HepG2 (cell line): ENCODE data around the gene GRM7. TPM values are rescaled to one million over a fixed set of nuclear protein-coding genes. Genes with fewer than 3 reads are reported as not detected.

Experiments used
- ATAC-seq: fragments of 200-7000 bp; cut with Tn5 transposase; 3 replicates; pipeline ENCODE4 v1.9.1; 2020; ENCODE audit warnings: mild to moderate bottlenecking, moderate library complexity
- BruUV-seq: library from RNA; stranded (reverse); fragments of 400-500 nt; replicated peaks from 2 replicates; lab custom pipeline; 2021; lab: Mats Ljungman, UMichigan
- CTCF ChIA-PET: fragments of 300-600 bp; formaldehyde crosslinking; extraction: SDS; loops from one replicate; lab custom pipeline; 2021; ENCODE audit warnings: low total read pairs, inconsistent platforms, low intra/inter-chr PET ratio; lab: Yijun Ruan, JAX
- POLR2A ChIA-PET: fragments of 350-600 bp; sonication (Branson Sonifier 250); formaldehyde crosslinking; loops from one replicate; lab custom pipeline; 2020; ENCODE audit warnings: antibody characterized with exemption, inconsistent platforms; lab: Yijun Ruan, JAX
- DNase-seq: peaks from one replicate; pipeline ENCODE4 v3.0.0-alpha.2; 2015; ENCODE audit warnings: low spot score
- FAIRE-seq: peaks from 3 replicates; lab custom pipeline; 2011; peaks lifted over from hg19 to GRCh38; lab: Jason Lieb, UNC
- H2AFZ ChIP-seq: one replicate; pipeline ENCODE4 v1.6.1; 2011; ENCODE audit warnings: low read length, inconsistent platforms
- H3K27ac ChIP-seq: fragments of 300-600 bp; 3 replicates; pipeline ENCODE4 v1.8.0; 2011; ENCODE audit warnings: mixed run types, mild to moderate bottlenecking, mixed read lengths, low read length, inconsistent platforms; ENCODE audit not compliant: insufficient read depth; ENCODE audit errors: extremely low read length
- H3K27me3 ChIP-seq, 2 experiments: fragments of 200-600 bp in 1 of 2; 2 replicates in 1 of 2; 3 replicates in 1 of 2; pipeline versions ENCODE4 v1.6.0 to v1.8.0; 2011; ENCODE audit warnings: low read length in 2 of 2, mild to moderate bottlenecking in 2 of 2, moderate library complexity in 2 of 2, inconsistent platforms in 1 of 2; ENCODE audit not compliant: insufficient read depth in 2 of 2, control insufficient read depth in 1 of 2
- H3K36me3 ChIP-seq, 2 experiments: fragments of 200-600 bp in 1 of 2; replicated peaks in 1 of 2; 2 replicates in 1 of 2; 3 replicates in 1 of 2; pipeline versions ENCODE4 v1.5.1 to v1.8.0; 2011; ENCODE audit warnings: low read length in 2 of 2, inconsistent platforms in 1 of 2; ENCODE audit not compliant: insufficient read depth in 2 of 2, control insufficient read depth in 1 of 2
- H3K4me1 ChIP-seq: 2 replicates; pipeline ENCODE4 v1.5.1; 2012; ENCODE audit warnings: low read length, inconsistent platforms; ENCODE audit not compliant: insufficient read depth
- H3K4me2 ChIP-seq: 2 replicates; pipeline ENCODE4 v1.6.0; 2011; ENCODE audit warnings: low read depth, low read length, inconsistent platforms
- H3K4me3 ChIP-seq, 3 experiments: fragments of 200-600 bp in 1 of 3; sonication (generic), shearing (Covaris generic) in 1 of 3; replicated peaks in 1 of 3; 2 replicates each; pipeline ENCODE4 v1.5.1; 2011 to 2016; ENCODE audit warnings: low read length in 3 of 3, inconsistent platforms in 2 of 3, low read depth in 2 of 3, mild to moderate bottlenecking in 2 of 3, control low read depth in 1 of 3, mixed read lengths in 1 of 3; ENCODE audit not compliant: insufficient read depth in 1 of 3
- H3K79me2 ChIP-seq: one replicate; pipeline ENCODE4 v1.6.1; 2011; ENCODE audit warnings: low read length, inconsistent platforms; ENCODE audit not compliant: insufficient read depth
- H3K9ac ChIP-seq: 2 replicates; pipeline ENCODE4 v1.6.0; 2011; ENCODE audit warnings: mild to moderate bottlenecking, low read depth, low read length, inconsistent platforms; ENCODE audit not compliant: insufficient read depth
- H3K9me3 ChIP-seq: 2 replicates; pipeline ENCODE4 v1.5.1; 2012; ENCODE audit warnings: mild to moderate bottlenecking, low read length
- H4K20me1 ChIP-seq: 2 replicates; pipeline ENCODE4 v1.6.0; 2011; ENCODE audit warnings: inconsistent platforms, mild to moderate bottlenecking, low read length, moderate library complexity; ENCODE audit not compliant: insufficient read depth
- CHD2 ChIP-seq: IDR thresholded peaks from 2 replicates; pipeline ENCODE4 v1.6.1; 2011; ENCODE audit warnings: low read depth, low read length, improper control_type of control experiment
- E2F2 ChIP-seq: sonication (generic); formaldehyde crosslinking; IDR thresholded peaks from 2 replicates; pipeline ENCODE4 v1.4.0; 2020; ENCODE audit warnings: missing genetic modification reagents, borderline replicate concordance
- FIP1L1 ChIP-seq: fragments of 200-400 bp; formaldehyde crosslinking; IDR thresholded peaks from 2 replicates; pipeline ENCODE4 v1.6.1; 2018; ENCODE audit warnings: low read depth, mild to moderate bottlenecking, low read length, moderate library complexity, borderline replicate concordance; ENCODE audit not compliant: insufficient read depth
- GABPA ChIP-seq, 2 experiments: IDR thresholded peaks; 2 replicates each; pipeline ENCODE4 v1.6.1; 2011 to 2016; ENCODE audit warnings: low read depth in 2 of 2, low read length in 1 of 2, missing biosample characterization in 1 of 2, missing genetic modification characterization in 1 of 2
- HHEX ChIP-seq: IDR thresholded peaks from 2 replicates; pipeline ENCODE4 v1.6.1; 2016; ENCODE audit warnings: control low read depth
- NCOR1 ChIP-seq: fragments of 200-600 bp; sonication (generic); IDR thresholded peaks from 2 replicates; pipeline ENCODE4 v1.7.0; 2017; ENCODE audit warnings: antibody characterized with exemption, low read length, borderline replicate concordance
- NRL ChIP-seq: sonication (generic); formaldehyde crosslinking; IDR thresholded peaks from 2 replicates; pipeline ENCODE4 v1.5.0; 2020; ENCODE audit warnings: missing genetic modification reagents, mild to moderate bottlenecking, moderate library complexity, borderline replicate concordance
- RFX5 ChIP-seq: IDR thresholded peaks from 2 replicates; pipeline ENCODE4 v1.6.1; 2011; ENCODE audit warnings: low read depth, low read length, improper control_type of control experiment
- RNF2 ChIP-seq: fragments of 450-650 bp; conservative IDR thresholded peaks from 2 replicates; pipeline ENCODE4 v1.6.1; 2016; ENCODE audit warnings: low read depth
- SYNCRIP ChIP-seq: fragments of 200-400 bp; formaldehyde crosslinking; IDR thresholded peaks from 2 replicates; pipeline ENCODE4 v1.6.1; 2018; ENCODE audit warnings: mild to moderate bottlenecking, low read depth, low read length; ENCODE audit not compliant: insufficient read depth
- ZNF33A ChIP-seq: sonication (generic); formaldehyde crosslinking; IDR thresholded peaks from 2 replicates; pipeline ENCODE4 v1.5.1; 2020; ENCODE audit warnings: missing genetic modification reagents, mild to moderate bottlenecking, moderate library complexity, borderline replicate concordance
- ZNF513 ChIP-seq: sonication (generic); formaldehyde crosslinking; conservative IDR thresholded peaks from 2 replicates; pipeline ENCODE4 v1.5.0; 2020; ENCODE audit warnings: missing genetic modification reagents
- ZNF567 ChIP-seq: sonication (generic); formaldehyde crosslinking; IDR thresholded peaks from 2 replicates; pipeline ENCODE4 v1.8.1; 2023; ENCODE audit warnings: mild to moderate bottlenecking, missing genetic modification reagents, borderline replicate concordance
- ZNF749 ChIP-seq: sonication (generic); formaldehyde crosslinking; IDR thresholded peaks from 2 replicates; pipeline ENCODE4 v1.8.0; 2022; ENCODE audit warnings: mild to moderate bottlenecking, missing genetic modification reagents, moderate library complexity, borderline replicate concordance
- WGBS: methylation state at CpG from one replicate; pipeline ENCODE4 v1.1.6; 2017; ENCODE audit warnings: low lambda C conversion rate; 5-methylcytosine and 5-hydroxymethylcytosine counted together
- in situ Hi-C: cut with HindIII; loops from 2 replicates; pipeline ENCODE4 v1.10.0; 2017; ENCODE audit warnings: low pct_unique_long_range_greater_than_20kb; ENCODE audit not compliant: extremely low pct_ligation_motif_present
- intact Hi-C: fragments of 100-400 bp; cut with micrococcal nuclease; formaldehyde crosslinking; loops from one replicate; pipeline ENCODE4 v1.10.0; 2022; ENCODE audit not compliant: unreplicated experiment
- polyA plus RNA-seq, 8 experiments: library from polyadenylated mRNA; depleted of rRNA in 3 of 8; stranded (reverse) in 7 of 8; unstranded in 1 of 8; fragments of >200 nt; fragmentation: Illumina TruSeq in 4 of 8; extraction: Trizol in 4 of 8; gene quantifications; 2 replicates each; pipeline versions ENCODE4 v1.2.1 to v1.2.3, GENCODE V29; 2011 to 2016; ENCODE audit warnings: low read depth in 4 of 8, missing spikeins in 1 of 8, mixed read lengths in 1 of 8; ENCODE audit not compliant: insufficient read depth in 1 of 8
- total RNA-seq, 5 experiments: library from RNA; depleted of rRNA; stranded (reverse); fragments of >200 nt; fragmentation: Illumina TruSeq; extraction: Trizol; gene quantifications; 2 replicates each; pipeline ENCODE4 v1.2.3, GENCODE V29; 2016; ENCODE audit warnings: low read depth in 1 of 5
- TF ChIP-seq, protein P1 (sequence below): sonication (generic); formaldehyde crosslinking; conservative IDR thresholded peaks from 2 replicates; pipeline ENCODE4 v1.8.1; 2023; ENCODE audit warnings: missing genetic modification reagents
- TF ChIP-seq, protein P2 (sequence below): sonication (generic); formaldehyde crosslinking; IDR thresholded peaks from 2 replicates; pipeline ENCODE4 v1.8.0; 2023; ENCODE audit warnings: mild to moderate bottlenecking, missing genetic modification reagents
- TF ChIP-seq, protein P3 (sequence below): sonication (generic); formaldehyde crosslinking; IDR thresholded peaks from 2 replicates; pipeline ENCODE4 v1.5.0; 2020; ENCODE audit warnings: mild to moderate bottlenecking, missing genetic modification reagents

Gene GRM7
- total and polyA plus RNA-seq, 2 of the 13 experiments (the other 11 are each of a cell fraction or from before 2014, with no cell fraction given): not detected

- no peaks in the 10 kb centered on the region for H3K79me2 ChIP-seq
- no peaks in the 10 kb centered on the region for H3K27me3 ChIP-seq
- ChIA-PET POLR2A (no interaction called here), CTCF (no interaction called here)
- ATAC-seq (no peak), FAIRE-seq (no peak), DNase-seq (no peak)
- H3K27ac ChIP-seq: no peak overlapping the region
- H3K4me3 ChIP-seq: no peak overlapping the region
- 8% methylated on average over 6 of the region's 6 CpGs for WGBS
- in situ Hi-C loops: no loop called here
- H3K4me2 ChIP-seq: no peak overlapping the region
- peaks cover 24% of the 10 kb centered on the region for H3K9me3 ChIP-seq
- no peaks in the 10 kb centered on the region for H3K4me1 ChIP-seq
- no TSS peak for BruUV-seq
- H4K20me1 ChIP-seq: no peaks in the 10 kb centered on the region
- intact Hi-C loops: no loop called here
- H2AFZ ChIP-seq: no peak overlapping the region
- no peaks in the 10 kb centered on the region for H3K36me3 ChIP-seq
- no peak overlapping the region for H3K9ac ChIP-seq
- TF ChIP-seq HHEX (no peak), ZNF513 (no peak), CHD2 (no peak), FIP1L1 (no peak), ZNF33A (CRISPR knock-in tag) (no peak), E2F2 (no peak), ZNF567 (CRISPR knock-in tag) (no peak), RFX5 (no peak), SYNCRIP (no peak), NRL (no peak), ZNF749 (CRISPR knock-in tag) (no peak), RNF2 (no peak), GABPA (IDR thresholded peaks at IDR 0.05; ENCODE audit: low read depth, low read length) (no peak), GABPA (CRISPR knock-in tag; IDR thresholded peaks at IDR 0.05; ENCODE audit: low read depth) (no peak), NCOR1 (no peak)
- TF ChIP-seq, protein P1, sequence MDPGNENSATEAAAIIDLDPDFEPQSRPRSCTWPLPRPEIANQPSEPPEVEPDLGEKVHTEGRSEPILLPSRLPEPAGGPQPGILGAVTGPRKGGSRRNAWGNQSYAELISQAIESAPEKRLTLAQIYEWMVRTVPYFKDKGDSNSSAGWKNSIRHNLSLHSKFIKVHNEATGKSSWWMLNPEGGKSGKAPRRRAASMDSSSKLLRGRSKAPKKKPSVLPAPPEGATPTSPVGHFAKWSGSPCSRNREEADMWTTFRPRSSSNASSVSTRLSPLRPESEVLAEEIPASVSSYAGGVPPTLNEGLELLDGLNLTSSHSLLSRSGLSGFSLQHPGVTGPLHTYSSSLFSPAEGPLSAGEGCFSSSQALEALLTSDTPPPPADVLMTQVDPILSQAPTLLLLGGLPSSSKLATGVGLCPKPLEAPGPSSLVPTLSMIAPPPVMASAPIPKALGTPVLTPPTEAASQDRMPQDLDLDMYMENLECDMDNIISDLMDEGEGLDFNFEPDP (CRISPR knock-in tag): no peak
- TF ChIP-seq, protein P2, sequence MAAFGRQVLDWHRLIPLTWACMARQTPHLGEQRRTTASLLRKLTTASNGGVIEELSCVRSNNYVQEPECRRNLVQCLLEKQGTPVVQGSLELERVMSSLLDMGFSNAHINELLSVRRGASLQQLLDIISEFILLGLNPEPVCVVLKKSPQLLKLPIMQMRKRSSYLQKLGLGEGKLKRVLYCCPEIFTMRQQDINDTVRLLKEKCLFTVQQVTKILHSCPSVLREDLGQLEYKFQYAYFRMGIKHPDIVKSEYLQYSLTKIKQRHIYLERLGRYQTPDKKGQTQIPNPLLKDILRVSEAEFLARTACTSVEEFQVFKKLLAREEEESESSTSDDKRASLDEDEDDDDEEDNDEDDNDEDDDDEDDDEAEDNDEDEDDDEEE (CRISPR knock-in tag): no peak
- TF ChIP-seq, protein P3, sequence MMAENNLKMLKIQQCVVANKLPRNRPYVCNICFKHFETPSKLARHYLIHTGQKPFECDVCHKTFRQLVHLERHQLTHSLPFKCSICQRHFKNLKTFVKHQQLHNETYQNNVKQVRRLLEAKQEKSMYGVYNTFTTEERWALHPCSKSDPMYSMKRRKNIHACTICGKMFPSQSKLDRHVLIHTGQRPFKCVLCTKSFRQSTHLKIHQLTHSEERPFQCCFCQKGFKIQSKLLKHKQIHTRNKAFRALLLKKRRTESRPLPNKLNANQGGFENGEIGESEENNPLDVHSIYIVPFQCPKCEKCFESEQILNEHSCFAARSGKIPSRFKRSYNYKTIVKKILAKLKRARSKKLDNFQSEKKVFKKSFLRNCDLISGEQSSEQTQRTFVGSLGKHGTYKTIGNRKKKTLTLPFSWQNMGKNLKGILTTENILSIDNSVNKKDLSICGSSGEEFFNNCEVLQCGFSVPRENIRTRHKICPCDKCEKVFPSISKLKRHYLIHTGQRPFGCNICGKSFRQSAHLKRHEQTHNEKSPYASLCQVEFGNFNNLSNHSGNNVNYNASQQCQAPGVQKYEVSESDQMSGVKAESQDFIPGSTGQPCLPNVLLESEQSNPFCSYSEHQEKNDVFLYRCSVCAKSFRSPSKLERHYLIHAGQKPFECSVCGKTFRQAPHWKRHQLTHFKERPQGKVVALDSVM (CRISPR knock-in tag): no peak
These were observed 33.5 kb upstream of the GRM7 start for GRCh38 chr3:6827453-6827852.
